HUES64 (cell line): ENCODE measurements around the gene KRT77. TPM values are rescaled to one million over a fixed set of nuclear protein-coding genes. Genes with fewer than 3 reads are reported as not detected.
"Not testable (repeated sequence)": the region's sequence is repeated elsewhere in the genome, so short reads cannot be mapped to it uniquely, and the experiment has no call there.

Source experiments
- H3K27ac ChIP-seq: 2 replicates; pipeline ENCODE4 v1.7.0; 2013; ENCODE audit warnings: low read depth, low read length, inconsistent platforms
- H3K27me3 ChIP-seq: 2 replicates; pipeline ENCODE4 v1.6.1; 2013; ENCODE audit warnings: mild to moderate bottlenecking, low read length; ENCODE audit not compliant: insufficient read depth
- H3K36me3 ChIP-seq: 2 replicates; pipeline ENCODE4 v1.6.1; 2013; ENCODE audit warnings: mild to moderate bottlenecking, low read length; ENCODE audit not compliant: insufficient read depth
- H3K4me1 ChIP-seq: 2 replicates; pipeline ENCODE4 v1.6.1; 2013; ENCODE audit warnings: mild to moderate bottlenecking, low read length, moderate library complexity; ENCODE audit not compliant: insufficient read depth
- H3K4me3 ChIP-seq: 2 replicates; pipeline ENCODE4 v1.5.1; 2013; ENCODE audit warnings: mild to moderate bottlenecking, low read length, moderate library complexity
- H3K9ac ChIP-seq: 2 replicates; pipeline ENCODE4 v1.6.1; 2013; ENCODE audit warnings: mild to moderate bottlenecking, low read depth, low read length
- H3K9me3 ChIP-seq: 2 replicates; pipeline ENCODE4 v1.6.1; 2013; ENCODE audit warnings: low read depth, low read length; ENCODE audit not compliant: insufficient read depth
- WGBS: fragments of 150-250, 120-280 bp; methylation state at CpG from one replicate; pipeline ENCODE4 v1.1.7; 2013; ENCODE audit warnings: missing lambda C conversion rate; 5-methylcytosine and 5-hydroxymethylcytosine counted together
- polyA plus RNA-seq, 2 experiments: library from polyadenylated mRNA; stranded (reverse); fragments of 50-300 nt; gene quantifications; one replicate each; pipeline ENCODE4 v1.2.3, GENCODE V29; 2013

The KRT77 gene
- not detected for polyA plus RNA-seq (2013, experiment 1 of 2)
- polyA plus RNA-seq (2013, experiment 2 of 2): not detected

DNA sequence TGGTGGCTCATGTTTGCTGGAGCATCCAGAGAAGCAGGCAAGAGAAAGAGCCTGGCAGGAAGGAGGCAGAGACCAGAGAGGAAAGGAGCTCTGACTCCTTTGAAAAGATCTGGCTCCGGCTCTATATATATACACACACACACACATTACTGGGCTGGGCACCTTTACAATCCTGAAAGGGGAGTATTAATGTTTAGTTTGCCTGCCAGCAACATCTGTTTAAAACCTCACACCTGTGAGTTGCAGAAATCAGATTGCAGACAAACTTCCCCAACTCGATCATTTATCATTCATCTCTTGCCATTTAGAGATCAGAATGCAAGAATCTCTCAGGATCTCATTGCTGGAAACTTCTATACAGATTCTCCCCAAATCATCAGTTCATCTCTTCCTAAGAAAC, at the start of gene KRT77:
Gene KRT77, minus strand, starts transcription at position 101 of the 400 bp plus-strand sequence. Its CDS starts 90 bp downstream, at position 11.
- H3K27me3 ChIP-seq: no peaks in the 10 kb centered on the region; the same call in 1 of the 2 replicates
- no peak within 1 kb of the TSS for H3K27ac ChIP-seq
- H3K9me3 ChIP-seq: no peaks in the 10 kb centered on the region
- WGBS: 89% methylated on average over 1 of the region's 2 CpGs
- H3K9ac ChIP-seq: no peak within 1 kb of the TSS
- no peaks in the 10 kb centered on the region for H3K4me1 ChIP-seq
- H3K36me3 ChIP-seq: no peaks in the 10 kb centered on the region
- H3K4me3 ChIP-seq: no peak within 1 kb of the TSS

DNA sequence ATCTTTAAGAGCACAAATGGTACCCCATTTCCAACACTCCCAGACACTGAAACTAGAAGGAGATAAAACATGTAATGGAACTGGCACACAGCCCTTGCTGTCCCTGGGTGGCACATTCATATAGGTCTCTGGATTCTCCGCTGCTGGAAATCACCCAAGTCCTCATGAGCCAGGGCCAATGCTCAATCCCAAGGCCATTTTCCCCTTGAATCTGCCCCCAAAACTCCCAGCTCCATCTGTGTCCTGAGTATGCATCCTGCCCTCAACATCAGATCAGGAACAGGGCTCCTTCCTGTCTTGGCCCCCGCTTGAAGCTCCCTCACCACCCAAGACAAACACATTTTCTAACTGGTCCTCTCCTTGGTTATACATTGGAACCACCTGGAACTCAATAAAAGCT, 49.2 kb upstream of the KRT77 start:
- no peaks in the 10 kb centered on the region for H3K9me3 ChIP-seq
- H3K27ac ChIP-seq: no peak overlapping the region
- H3K9ac ChIP-seq: no peak overlapping the region
- H3K36me3 ChIP-seq: no peaks in the 10 kb centered on the region
- WGBS: 80% methylated on average over 2 of the region's 2 CpGs
- H3K4me3 ChIP-seq: no peak overlapping the region
- H3K4me1 ChIP-seq: no peaks in the 10 kb centered on the region
- peaks cover 11% of the 10 kb centered on the region; the same call in 1 of the 2 replicates for H3K27me3 ChIP-seq

DNA sequence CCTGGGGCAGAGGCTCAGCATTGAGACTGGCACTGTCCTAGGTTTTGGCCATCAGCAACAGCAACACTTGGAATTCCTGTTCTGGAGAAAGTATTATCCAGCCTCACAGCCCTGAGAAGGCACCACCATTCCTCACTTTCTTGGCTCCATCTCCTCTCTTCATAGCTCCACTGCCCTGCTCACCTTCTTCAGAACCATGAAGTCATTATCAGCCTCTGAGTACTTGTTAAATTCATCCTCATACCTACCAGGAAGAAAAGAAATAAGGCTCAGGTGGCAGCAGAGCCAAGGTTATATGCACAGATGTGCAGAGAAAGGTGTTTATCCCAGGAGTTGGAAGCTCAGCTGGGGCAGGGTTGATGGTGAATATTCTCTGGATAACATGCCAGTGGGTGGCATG, 48.5 kb upstream of the KRT77 start:
- H3K27me3 ChIP-seq: peaks cover 9% of the 10 kb centered on the region; the same call in 1 of the 2 replicates
- no peaks in the 10 kb centered on the region for H3K9me3 ChIP-seq
- H3K4me1 ChIP-seq: no peaks in the 10 kb centered on the region
- no peak overlapping the region for H3K4me3 ChIP-seq
- H3K36me3 ChIP-seq: no peaks in the 10 kb centered on the region
- H3K9ac ChIP-seq: no peak overlapping the region
- H3K27ac ChIP-seq: no peak overlapping the region

DNA sequence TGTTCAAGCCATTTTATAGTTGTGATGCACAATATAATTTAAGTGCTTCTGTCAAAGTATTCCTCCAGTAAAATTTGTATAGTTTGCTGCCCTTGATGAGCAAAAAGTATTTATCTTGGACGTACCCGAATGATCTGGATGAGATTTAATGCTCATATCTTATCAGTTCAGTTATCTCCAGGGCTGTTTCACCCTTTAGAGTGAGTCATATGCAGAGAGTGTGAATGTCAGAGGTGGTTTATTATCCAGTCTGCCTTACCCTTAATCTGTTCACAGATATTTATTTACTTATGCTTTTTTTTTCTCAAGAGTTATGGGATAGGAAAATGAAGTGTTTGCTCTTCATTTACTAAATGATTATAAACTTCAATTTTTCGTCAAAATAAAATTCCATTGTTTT, 47.2 kb upstream of the KRT77 start:
- not testable (repeated sequence) for H3K9ac ChIP-seq, H3K4me3 ChIP-seq, H3K36me3 ChIP-seq, H3K4me1 ChIP-seq, H3K9me3 ChIP-seq, H3K27ac ChIP-seq
- peaks cover 15% of the 10 kb centered on the region; the same call in 1 of the 2 replicates for H3K27me3 ChIP-seq
- WGBS: 83% methylated on average over 2 of the region's 3 CpGs

DNA sequence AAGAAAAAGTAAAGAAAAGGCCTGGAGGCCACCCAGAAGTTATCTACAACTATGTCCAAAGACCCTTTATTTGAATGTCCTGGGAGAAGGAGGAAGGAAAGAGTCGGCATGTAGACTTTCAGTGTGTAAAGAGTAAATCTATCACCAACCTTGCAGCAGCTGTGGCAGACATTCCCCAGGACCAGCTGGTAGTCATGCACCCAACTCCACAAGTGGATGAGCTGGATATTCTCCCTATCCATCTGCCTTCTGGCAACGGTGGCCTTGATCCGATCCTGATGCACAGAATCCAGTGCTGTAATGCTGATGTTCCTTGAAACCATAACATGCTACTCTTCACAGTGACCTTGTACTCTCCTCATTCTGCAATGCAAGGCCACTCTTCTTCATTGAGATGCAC, 46.5 kb upstream of the KRT77 start:
- whole genome bisulfite sequencing: 81% methylated on average over 3 of the region's 3 CpGs
- Histone ChIP-seq H3K27me3 (peaks cover 15% of the 10 kb centered on the region; the same call in 1 of the 2 replicates), H3K27ac (no peak overlapping the region), H3K4me3 (no peak overlapping the region), H3K36me3 (no peaks in the 10 kb centered on the region), H3K4me1 (no peaks in the 10 kb centered on the region), H3K9ac (no peak overlapping the region), H3K9me3 (no peaks in the 10 kb centered on the region)

DNA sequence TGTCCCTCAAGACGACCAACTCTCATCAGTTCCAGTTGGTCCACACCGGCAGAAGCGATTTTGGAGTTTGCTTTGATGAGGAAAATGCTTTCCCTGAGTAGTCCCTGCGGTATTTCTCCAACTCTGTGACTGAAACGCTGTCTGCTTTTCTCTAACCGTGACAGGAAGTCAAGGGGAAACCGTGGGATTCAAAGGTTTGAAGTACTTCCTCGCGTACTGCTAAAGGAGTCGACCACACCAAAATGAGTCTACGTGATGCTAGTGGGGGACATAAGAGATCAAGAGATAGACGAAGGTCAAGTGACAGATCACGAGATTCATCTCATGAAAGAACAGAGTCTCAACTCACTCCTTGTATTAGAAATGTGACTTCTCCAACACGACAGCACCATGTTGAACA, 45.3 kb upstream of the KRT77 start:
- WGBS: 83% methylated on average over 14 of the region's 14 CpGs
- Histone ChIP-seq H3K27me3 (peaks cover 15% of the 10 kb centered on the region; the same call in 1 of the 2 replicates), H3K36me3 (no peaks in the 10 kb centered on the region), H3K4me3 (no peak overlapping the region), H3K9me3 (no peaks in the 10 kb centered on the region), H3K4me1 (no peaks in the 10 kb centered on the region), H3K27ac (no peak overlapping the region), H3K9ac (no peak overlapping the region)

DNA sequence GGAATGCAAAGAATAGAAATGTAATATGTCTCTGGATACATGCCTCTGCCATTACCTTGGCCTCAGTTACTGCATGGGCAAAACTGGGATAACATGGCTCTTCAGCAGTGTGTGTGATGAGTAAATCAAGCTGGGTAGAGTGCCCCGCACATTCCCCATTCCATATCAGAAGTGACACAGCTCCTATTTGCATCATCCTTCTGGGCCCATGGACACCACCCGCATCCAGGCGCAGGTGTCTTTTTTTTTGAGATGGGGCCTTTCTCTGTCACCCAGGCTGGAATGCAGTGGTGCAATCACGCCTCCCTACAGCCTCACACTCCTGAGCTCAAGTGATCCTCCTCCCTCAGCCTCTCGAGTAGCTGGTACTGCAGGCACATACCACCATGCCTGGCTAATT, 42.2 kb upstream of the KRT77 start:
- Histone ChIP-seq H3K4me3 (no peak overlapping the region), H3K36me3 (no peaks in the 10 kb centered on the region), H3K27me3 (peaks cover 6% of the 10 kb centered on the region; the same call in 1 of the 2 replicates), H3K27ac (no peak overlapping the region), H3K4me1 (no peaks in the 10 kb centered on the region), H3K9me3 (no peaks in the 10 kb centered on the region), H3K9ac (no peak overlapping the region)
- 84% methylated on average over 4 of the region's 5 CpGs for WGBS

DNA sequence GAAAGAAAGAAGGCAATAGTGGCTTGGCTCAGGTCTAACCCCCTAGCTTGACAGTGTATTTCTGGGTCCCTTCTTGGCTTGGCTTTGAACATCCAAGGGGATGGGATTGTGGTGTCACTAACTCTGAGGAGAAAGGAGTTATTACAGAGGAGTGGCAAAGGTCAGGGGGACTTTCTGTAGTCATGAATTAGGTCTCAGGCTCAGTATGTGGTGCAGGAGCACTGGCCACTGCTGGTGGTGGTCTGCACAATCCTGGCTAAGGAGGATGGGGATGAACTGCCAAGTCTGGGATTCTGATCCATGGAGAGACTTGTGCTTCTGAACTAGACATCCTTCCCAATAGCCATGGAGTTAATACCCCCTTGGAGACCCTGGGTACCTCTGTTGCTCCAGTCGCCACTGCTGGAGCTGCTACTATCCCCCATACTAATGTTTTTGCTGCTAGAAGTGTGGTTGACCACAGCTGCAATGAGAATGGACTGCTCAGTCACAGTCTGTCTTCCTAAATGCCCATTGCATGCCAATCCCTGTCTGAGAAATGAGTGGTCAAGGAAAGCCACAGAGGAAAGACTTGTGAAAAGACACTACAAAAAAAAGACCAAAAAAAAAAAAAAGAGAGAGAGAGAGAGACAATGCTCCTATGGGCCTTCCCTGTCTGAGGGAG, 41.3 kb upstream of the KRT77 start:
- 60% methylated on average over 1 of the region's 1 CpG for WGBS
- no peaks in the 10 kb centered on the region for H3K9me3 ChIP-seq

DNA sequence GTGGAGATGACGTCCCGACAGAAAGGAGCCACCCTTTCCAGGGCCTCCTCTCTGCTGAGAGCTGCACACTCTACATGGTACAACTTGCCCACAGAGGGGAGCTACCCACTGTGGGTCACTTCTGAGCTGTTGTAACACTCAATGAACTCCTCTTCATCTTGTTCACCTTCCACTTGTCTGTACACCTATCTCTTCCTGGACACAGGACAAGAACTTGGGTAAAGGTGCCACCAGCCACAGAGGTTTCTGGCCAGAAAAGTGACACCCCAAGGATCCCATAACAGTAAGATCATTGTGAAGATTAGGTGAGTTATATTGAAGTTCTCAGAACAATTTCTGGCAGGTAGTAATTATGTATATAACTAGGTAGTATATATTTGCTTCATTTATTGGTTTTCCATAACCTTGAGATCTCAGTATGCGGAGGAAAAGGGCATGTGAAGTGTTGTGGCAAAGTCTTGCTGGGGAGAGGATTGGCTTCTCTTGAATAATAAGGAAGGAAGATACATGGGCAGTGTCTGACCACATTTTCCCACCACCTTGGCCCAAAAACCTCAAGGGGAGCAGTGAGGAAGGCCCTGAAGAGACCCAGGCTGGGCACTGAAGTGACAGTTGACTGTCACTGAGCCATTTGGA, 39.6 kb upstream of the KRT77 start:
- H3K36me3 ChIP-seq: no peaks in the 10 kb centered on the region
- peaks cover 10% of the 10 kb centered on the region for H3K27me3 ChIP-seq
- H3K27ac ChIP-seq: no peak overlapping the region
- H3K4me3 ChIP-seq: no peak overlapping the region
- H3K9ac ChIP-seq: no peak overlapping the region
- WGBS: 73% methylated on average over 3 of the region's 3 CpGs
- no peaks in the 10 kb centered on the region for H3K4me1 ChIP-seq
- no peaks in the 10 kb centered on the region for H3K9me3 ChIP-seq

More for the DNA sequence above, 41.3 kb upstream of the KRT77 start:
- no peak overlapping the region for H3K4me3 ChIP-seq
- no peaks in the 10 kb centered on the region for H3K4me1 ChIP-seq
- no peak overlapping the region for H3K27ac ChIP-seq
- peaks cover 10% of the 10 kb centered on the region for H3K27me3 ChIP-seq
- H3K36me3 ChIP-seq: no peaks in the 10 kb centered on the region
- H3K9ac ChIP-seq: no peak overlapping the region

DNA sequence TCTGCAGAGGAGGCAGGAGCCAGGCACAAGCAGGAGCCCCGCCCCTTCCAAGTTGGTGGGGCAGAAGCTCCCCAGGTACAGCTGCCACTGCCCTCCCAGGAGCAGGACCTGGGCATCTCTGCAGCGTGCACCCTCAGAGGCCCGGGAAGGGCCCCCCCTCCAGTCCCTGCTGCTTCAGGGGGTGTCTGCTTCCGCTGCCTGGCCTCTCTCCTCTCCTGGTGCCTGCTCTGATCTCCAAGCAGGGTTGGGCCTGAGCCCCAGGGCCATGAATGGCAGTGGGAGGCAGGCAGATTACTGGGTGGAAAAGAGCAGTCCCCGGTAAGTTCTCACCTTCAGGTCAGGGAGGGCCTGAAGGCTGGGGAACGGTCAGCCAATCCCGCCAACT, 38.9 kb upstream of the KRT77 start:
- no peak overlapping the region for H3K9ac ChIP-seq

DNA sequence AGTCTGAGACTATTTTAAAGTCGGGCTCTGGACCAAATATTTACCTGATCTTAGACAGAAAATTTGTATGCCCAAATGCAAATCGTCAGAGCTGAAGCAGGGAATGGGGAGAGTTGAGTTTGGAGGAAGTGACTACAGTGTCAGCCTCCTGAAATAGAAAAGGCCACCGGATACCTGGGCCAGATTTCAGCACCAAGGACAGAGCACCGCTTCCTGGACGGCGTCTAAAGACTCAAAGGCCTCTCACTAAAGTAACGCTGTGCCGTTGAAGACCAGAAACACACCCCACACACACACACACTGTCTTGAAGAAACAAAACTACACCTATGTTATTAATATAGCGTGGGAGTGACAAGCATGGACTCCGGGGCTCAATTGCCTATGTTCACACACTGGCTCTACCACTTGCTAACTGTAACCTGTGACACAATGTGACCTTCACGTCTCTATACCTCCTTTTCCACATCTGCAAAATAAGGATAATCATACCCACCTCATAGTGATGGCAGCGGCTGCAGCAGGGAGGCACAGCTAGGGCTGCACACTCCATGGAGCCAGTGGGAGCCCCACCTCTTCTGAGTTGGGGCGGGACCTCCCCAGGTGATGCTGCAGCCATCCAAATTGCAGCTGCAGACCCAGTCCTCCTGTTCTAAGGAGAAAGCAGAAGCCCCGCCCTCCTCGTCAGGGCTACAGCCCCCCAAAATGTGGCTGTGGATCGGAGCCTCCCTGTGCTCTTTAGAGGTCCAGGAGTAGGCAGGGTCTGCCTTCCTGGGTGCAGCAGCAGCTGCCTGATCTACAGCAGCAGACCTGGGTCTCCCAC, 38.3 kb upstream of the KRT77 start:
- Histone ChIP-seq H3K9me3 (no peaks in the 10 kb centered on the region), H3K27me3 (peaks cover 10% of the 10 kb centered on the region), H3K4me3 (no peak overlapping the region), H3K27ac (no peak overlapping the region), H3K9ac (no peak overlapping the region), H3K36me3 (no peaks in the 10 kb centered on the region), H3K4me1 (no peaks in the 10 kb centered on the region)
- 26% methylated on average over 16 of the region's 16 CpGs for WGBS

More for the DNA sequence above, 38.9 kb upstream of the KRT77 start:
- H3K4me1 ChIP-seq: no peaks in the 10 kb centered on the region
- no peak overlapping the region for H3K27ac ChIP-seq
- no peaks in the 10 kb centered on the region for H3K9me3 ChIP-seq
- no peak overlapping the region for H3K4me3 ChIP-seq
- H3K36me3 ChIP-seq: no peaks in the 10 kb centered on the region
- WGBS: 74% methylated on average over 6 of the region's 7 CpGs
- peaks cover 10% of the 10 kb centered on the region for H3K27me3 ChIP-seq
